GM12873 (cell line): Measurements from ENCODE around the gene SUN3.

Experiments used
- CTCF ChIP-seq: IDR thresholded peaks from 2 replicates; pipeline ENCODE4 v1.5.1; 2012; ENCODE audit warnings: low read depth, mild to moderate bottlenecking, moderate library complexity, low read length, control low read depth; ENCODE audit not compliant: insufficient read depth; ENCODE audit errors: missing control alignments

The SUN3 gene

GRCh38 chr7:47943676-47944474 lies 85.0 kb downstream of the SUN3 start:
- no peak for TF ChIP-seq CTCF

GRCh38 chr7:47942132-47942531 lies 86.8 kb downstream of the SUN3 start:
- TF ChIP-seq CTCF, result no peak

GRCh38 chr7:47941136-47941844 lies 87.6 kb downstream of the SUN3 start:
- TF ChIP-seq CTCF, result no peak

GRCh38 chr7:47940088-47941013 lies 88.6 kb downstream of the SUN3 start:
- no peak for TF ChIP-seq CTCF

- TF ChIP-seq CTCF, result no peak
Measured at GRCh38 chr7:47939425-47940036, 89.4 kb downstream of the SUN3 start.

GRCh38 chr7:47938574-47939165 lies 90.2 kb downstream of the SUN3 start:
- peak; percentile 26 for TF ChIP-seq CTCF
